GM18858 (cell line): ENCODE data around the gene SCN2A.
"Not testable (repeated sequence)": the region's sequence is repeated elsewhere in the genome, so short reads cannot be mapped to it uniquely, and the experiment has no call there.

Experiments used
- ATAC-seq: cut with Tn5 transposase; IDR thresholded peaks from one replicate; pipeline ENCODE4 v1.9.1; 2021; ENCODE audit not compliant: unreplicated experiment

Gene SCN2A

DNA sequence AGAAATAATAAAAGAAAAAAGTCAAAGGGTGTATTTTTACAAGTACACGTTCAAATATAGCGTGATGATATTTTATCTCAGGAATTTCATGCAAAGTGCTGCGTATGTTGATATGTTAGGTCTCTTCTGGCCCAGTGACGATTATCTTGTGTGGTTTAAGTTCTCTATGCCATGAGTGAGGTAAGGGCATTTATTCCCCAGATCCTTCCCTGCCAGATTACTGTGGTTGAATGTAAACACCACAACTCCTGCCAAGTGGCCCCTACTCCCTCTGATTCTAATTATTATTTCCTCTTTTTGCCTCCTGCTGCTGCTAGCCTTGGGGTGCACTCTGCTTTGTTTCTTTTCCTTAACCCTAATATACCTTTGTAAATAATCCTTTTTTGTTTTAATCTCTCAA, 12.2 kb downstream of the SCN2A start:
- no peak for ATAC-seq

DNA sequence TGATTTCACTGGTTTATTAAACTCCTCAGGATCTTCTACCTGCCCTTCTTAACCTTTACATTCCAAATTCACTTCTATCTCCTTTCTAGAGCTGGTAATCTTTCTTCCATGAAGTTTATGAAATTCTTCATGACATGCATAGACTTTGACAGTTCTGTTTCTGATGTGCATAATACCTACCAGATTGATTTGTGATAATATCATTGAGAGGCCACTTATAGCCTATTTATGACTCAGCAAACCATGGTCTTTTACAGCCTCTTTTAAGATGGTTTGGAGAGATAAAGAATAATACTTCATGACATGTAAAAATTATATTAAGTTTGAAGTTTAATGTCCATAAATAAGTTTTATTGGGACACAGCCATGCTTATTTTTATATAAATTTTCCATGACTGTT, 14.0 kb downstream of the SCN2A start:
- ATAC-seq = no peak

DNA sequence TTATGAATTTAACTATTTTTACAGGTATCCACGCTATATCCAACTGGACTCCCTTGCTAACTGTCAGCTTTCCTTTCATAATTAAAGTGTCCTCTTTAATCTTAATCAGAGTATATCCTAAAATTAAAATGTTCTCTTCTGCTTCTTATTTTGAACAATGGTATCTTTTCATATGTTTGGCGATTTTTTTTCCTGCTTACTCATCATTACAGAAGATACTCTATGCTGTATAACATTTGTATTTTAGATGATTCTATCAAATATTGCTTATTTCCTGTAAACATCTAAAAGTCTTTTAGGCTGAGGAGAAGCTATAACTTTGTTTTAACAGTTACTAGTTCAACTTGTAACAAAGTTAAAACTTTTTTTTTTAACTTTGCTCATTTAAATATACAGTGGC, 17.4 kb downstream of the SCN2A start:
- no peak for ATAC-seq

DNA sequence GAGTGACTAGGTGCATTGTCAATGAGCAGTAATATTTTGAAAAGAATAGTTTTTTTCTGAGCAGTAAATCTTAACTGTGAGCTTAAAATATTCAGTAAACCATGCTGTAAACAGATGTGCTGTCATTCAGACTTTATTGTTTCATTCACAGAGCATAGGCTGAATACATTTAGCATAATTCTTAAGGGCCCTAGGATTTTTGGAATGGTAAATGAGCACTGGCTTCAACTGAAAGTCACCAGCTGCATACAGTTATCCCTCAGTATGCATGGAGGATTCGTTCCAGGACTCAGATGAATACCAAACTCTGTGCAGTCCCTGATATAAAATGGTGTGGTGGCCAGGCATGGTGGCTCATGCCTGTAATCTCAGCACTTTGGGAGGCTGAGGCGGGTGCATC, 21.1 kb downstream of the SCN2A start:
- ATAC-seq = not testable (repeated sequence)

DNA sequence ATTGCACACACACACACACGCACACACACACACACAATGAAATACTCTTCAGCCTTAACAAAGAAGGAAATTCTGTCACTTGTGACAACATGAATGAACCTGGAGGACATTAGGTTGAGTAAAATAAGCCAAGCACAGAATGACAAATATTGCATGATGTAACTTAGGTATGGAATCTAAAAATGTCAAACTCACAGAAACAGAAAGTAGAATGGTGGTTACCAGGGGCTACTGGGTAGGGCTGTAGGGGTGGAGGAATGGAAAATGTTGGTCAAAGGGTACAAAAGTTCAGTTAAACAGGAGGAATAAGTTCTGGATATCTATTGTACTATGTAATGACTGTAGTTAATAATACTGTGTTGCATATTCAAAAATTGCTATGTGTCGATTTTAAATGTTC, 29.5 kb downstream of the SCN2A start:
- ATAC-seq = no peak

DNA sequence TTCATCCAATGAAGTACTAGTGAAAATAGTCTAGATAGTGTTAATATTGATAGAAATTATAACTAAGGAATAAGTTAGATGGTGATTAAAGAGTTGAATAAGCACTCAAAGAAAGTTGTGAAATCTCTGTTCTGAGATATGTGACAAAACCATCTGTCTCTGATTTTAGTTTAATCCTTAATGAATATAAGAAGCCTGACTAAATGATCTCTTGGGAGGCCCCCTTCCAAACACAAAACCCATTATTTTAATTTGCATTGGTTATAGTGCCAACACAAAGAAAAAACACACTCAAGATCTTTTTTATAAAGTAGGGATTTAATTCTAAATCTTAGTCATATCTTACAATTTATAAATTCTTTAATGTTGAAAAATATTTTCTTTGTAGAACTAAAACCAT, 34.0 kb downstream of the SCN2A start:
- no peak for ATAC-seq

DNA sequence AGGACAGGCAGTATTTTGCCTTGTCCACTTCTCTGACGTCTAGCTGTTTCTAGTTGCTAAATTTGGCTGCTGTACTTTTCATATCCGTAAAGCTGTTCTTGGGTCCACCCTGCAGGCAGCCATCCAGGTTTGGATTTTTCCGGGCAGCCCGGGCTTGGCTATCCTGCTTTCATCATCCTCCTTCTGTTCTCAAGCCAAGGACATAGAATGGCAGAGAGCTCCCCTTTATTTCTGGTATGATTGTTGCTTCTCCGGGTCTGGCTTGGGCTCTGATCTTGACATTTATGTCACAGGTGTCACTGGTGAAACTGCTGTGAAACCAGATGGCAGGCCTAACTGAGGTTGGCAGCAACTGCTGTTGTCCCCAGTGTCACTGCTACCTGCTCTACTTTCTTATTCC, 35.5 kb downstream of the SCN2A start:
- ATAC-seq = no peak

DNA sequence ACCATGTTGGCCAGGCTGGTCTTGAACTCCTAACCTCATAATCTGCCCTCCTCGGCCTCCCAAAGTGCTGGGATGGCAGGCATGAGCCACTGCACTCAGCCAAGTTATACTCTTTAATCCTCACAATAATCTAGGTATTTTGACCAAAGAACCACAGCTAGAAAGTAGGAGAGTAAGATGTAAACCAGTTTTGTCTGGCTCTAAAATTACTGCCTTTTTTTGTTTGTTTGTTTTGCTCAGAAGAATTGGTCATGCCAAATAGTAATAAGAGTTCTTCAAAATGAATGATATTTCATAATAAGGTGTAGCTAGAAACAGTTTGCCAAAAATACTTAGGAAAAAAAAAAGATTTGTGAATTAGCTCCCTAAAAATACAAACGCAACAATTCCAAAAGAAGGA, 36.7 kb downstream of the SCN2A start:
- no peak for ATAC-seq

DNA sequence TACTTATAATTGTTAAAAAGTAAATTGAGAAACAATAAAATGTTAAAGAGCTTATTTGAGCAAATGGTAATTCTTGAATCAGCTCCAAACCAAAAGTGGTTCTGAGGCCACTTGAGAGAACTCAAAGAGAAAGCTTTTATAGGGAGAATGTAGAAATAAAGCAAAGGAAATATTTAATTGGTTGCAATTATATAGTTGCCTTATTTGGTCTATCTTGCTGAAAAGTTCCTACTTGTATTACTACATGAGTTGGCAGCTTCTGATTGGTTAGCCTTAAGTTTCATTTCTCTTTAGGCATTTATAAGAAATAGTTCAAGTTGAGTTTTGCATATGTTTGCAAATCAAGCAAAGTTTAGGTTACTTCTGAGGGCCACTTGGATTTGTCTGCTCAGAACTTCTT, 38.1 kb downstream of the SCN2A start:
- ATAC-seq = no peak

DNA sequence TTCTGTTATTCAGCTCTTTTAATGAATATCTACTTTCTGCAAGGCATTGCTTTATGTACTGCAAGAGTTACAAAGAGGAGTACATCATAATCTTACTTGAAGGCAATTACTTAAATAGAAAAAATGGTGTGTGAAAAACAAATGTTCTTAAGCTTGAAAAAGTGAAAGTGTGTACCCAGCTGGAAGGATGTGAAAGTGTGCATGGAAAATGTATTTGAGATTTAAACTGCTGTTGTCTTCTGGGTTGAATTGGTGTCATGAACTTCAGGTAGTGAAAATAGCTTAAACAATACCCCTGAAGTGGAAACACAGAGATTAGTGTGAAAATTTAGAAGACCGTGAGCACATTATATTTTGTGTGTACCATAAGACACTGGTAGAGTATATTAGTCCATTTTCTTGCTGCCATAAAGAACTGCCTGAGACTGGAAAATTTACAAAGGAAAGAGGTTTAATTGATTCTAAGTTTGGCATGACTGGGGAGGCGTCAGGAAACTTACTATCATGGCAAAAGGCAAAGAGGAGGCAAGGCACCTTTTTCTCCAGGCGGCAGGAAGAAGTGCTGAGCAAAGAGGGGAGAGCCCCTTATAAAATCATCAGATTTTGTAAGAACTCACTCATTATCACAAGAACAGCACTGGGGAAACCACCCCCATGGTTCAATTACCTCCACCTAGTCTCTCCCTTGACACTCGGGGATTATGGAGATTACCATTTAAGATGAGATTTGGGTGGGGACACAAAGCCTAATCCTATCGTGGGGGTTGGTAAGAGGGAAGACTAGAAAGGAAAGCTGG, 38.8 kb downstream of the SCN2A start:
- ATAC-seq = no peak

DNA sequence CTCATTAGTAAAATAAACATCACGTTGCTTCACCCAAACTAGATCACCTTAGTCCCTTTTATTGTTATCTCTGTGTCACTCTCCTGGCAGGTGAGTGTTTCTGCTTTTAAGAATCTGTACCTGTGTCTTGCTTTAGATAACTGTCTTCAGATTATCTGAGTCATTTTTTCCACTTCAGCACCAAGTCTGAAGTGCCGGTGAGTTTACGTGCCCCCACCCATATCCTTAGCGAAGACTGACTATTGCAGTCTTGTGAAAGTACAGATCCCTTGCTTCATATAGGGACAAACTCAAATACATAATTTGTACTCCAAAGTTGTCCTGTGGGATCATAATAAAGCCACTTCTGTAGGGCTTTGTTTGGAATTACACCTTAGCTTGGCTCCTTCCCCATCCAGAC, 41.1 kb downstream of the SCN2A start:
- no peak for ATAC-seq

DNA sequence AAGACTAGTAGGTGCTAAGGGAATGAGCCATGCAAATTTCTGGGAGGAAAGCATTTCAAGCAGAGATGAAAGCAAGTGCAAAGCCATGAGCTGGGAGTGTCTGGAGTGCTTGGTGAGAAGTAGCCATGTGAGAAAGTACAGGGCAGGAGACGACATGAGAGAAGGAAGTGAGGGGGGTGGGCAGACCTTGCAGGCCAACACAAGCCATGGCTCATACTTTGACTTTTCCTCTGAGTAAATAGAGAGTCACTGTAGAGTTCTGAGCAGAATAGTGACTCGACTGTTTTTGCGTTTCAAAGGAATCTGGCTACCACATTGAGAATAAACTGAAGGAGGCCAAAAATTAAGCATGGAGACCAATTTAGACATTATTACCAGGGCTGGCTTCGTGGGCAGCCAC, 42.2 kb downstream of the SCN2A start:
- no peak for ATAC-seq

DNA sequence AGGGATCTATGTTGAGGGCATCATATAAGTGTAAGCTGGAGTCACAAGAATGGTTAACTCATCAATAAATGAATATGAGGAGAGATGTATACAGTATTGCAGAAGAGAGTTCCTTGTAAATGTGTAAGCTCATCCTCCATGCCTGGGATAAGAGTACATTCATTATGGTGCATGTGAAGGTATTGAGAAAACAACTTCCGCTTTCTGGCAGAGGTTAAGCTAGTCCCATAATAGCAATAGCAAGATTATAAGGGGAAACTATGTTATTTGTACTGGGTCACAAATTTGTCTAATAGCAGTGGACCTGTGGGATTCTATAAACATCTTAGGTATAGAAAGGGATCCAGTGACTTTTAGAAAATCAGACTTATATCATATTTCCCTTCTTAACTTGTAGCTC, 44.1 kb downstream of the SCN2A start:
- ATAC-seq = no peak

DNA sequence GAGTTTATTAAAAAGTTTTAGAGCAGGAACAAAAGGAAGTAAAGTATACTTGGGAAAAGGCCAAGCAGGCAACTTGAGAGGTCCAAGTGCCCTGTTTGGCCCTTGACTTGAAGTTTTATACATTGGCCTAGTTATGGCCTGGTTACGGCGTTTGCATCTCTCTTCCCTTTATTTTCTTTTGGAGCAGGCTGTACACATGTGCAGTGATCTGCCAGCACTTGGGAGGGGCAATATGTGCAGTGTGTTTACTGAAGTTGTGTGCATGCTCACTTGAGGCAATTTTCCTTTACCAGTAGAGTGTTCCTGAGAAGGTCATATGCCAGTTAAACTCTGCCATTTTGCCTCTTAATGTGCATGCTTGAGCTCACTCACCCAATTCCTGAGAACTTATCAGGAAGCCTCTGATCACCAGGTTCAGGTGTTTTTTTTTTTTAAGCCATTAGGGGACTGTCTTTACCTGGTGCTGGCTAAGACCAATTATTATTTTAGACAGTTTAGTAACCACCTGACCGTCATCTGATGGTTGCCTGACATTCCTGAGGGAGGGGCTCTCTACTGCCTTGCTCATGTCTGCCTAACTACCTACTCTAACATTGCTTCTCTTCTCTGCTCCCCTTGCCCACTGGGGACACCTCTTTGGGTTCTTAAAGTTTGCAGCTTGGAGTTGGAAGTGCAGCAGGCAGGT, 48.0 kb downstream of the SCN2A start:
- ATAC-seq = no peak

DNA sequence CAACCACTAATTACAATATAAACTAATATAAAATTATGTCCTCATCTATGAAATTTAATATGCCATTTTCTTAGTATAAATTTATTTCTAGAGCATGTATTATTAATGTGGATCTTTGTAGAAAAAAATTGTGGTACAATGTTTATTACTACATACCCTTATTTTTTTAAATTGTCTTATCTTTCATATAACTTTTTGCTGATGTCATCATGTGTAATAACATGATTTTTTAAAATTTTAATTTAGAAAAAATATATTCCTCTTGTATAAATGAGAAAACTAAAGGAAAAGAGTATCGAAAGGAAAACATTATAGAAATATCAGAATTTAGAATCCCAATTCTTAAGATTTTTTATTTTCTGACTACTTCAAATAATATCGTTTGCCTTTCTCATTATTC, 49.9 kb downstream of the SCN2A start:
- no peak for ATAC-seq

DNA sequence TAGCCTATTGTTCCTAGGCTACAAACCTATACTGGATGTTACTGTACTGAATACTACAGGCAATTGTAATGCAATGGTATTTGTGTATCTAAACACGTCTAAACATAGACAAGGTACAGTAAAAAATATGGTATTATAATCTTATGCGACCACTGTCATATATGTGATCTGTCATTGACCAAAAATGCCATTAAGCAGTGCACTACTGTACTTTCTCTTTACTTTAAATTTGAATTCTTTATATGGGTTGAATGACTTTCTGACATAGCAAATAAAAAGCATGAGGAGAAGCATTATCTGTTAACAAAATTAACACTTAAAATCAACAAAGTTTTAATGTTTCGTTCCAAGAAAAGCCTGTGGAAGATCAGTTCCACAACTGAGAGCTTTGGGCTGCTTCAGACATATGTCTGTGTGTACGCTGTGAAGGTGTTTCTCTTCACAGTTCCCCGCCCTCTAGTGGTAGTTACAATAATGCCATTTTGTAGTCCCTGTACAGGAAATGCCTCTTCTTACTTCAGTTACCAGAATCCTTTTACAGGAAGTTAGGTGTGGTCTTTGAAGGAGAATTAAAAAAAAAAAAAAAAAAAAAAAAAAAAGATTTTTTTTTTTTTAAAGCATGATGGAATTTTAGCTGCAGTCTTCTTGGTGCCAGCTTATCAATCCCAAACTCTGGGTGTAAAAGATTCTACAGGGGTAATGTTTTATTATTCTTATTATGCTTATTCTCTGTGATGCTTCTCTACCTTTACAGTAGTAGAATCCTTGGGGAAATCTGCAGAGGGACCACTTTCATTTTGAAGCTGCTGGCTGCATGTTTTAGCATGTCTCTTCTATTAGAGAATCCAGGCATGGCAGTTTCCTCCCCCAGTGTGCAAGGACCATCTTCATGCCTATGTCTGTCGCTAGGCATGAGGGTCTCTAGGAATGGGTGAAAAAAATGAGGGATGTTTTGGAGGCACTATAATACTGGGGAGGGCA, 54.5 kb downstream of the SCN2A start:
- ATAC-seq = peak; percentile 100

DNA sequence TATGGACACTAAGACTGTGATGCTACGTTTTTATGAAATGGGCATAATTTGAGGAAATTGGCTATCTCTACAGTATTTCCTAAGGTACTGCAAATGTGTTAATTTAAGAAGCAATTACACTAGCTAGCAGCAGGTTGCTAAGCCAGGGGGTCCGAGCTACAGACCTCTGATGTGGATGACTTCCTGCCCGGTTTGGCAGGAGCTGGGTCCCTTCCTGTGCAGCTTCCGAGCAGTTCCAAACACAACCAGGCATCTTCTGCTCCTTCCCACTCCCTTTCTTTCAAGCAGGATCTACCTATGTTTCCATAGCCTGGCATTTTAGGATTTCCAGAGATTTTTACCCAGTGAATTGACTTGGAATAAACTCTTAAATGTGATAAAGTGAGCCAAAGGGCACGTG, 55.7 kb downstream of the SCN2A start:
- ATAC-seq = no peak

DNA sequence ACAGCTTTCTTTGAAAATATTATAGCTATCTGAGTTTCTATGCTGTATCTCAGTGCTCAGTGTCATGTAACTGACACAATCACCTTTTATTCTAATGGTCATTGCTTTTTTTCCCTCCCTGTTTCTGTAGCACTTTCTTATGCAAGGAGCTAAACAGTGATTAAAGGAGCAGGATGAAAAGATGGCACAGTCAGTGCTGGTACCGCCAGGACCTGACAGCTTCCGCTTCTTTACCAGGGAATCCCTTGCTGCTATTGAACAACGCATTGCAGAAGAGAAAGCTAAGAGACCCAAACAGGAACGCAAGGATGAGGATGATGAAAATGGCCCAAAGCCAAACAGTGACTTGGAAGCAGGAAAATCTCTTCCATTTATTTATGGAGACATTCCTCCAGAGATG, 56.4 kb downstream of the SCN2A start:
- no peak for ATAC-seq

DNA sequence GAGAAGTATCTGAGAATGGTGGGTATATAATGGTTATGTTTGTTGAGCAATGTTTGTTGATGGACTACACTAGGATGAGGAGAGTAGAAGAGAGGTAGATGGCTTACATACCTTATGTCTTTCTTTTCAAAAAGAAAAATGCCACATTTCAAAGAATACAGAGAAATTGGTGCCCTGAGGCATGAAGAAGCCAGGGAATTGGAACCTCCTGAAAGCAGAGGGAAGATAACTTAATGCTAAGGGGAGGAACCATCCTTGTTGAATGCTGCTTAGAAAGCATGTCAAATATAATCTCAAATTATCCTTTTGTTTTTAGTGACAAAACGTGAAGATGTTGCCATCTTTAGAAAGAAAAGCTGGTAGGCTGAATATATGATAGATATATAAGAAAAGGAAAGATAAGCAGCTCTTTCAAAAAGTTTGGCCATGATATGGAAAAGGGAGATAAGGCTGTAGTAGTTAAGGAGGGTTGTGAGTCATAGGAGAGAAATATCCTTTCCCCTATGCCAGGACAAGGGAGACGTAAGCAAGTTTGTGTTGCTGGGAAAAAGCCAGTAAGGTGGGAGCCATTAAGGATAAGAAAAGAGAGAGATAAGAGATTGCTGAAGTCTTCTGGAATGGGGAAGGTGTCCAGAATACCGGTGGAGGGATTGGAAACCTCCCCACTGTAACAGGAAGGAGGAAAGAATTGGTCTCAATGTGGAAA, 66.3 kb downstream of the SCN2A start:
- no peak for ATAC-seq

DNA sequence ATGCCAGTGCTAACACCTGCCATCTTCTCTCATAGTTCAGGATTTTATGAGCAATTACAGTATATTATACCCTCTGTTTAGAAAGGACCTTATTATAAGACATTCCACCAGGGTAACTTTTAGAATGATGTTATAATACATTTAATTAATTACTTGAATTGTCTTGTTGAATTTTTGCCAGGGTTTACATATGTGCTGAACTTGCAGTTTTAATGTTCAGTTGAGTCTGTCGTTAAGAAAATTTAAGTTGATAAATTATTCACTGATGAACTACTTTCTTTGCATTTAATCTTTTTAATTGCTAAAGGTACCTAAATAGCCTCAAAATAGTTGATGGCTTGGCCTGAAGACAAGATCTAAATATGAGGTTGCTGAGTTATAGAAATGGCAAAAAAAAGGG, 68.1 kb downstream of the SCN2A start:
- ATAC-seq = no peak

DNA sequence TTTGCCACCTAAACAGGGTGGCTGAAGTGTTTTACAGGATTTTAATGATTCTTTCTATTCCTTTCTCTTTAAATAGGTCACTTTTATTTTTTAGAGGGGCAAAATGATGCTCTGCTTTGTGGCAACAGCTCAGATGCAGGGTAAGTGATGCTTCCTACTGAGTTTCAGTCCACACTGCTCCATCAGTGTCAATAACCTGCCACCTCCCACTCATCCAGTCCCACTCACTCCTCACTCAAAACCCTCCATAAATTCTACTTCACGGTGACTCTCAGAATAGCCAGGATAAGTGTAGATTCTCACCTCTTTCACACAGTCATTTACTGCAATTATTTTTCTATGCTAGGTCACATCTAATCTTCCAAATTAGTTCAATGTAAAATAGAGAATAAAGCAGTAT, 72.7 kb downstream of the SCN2A start:
- no peak for ATAC-seq
